Parathyroid adenoma (tissue), 2 donors: ENCODE data around the gene CLEC12A.
"Not testable (repeated sequence)": the region's sequence is repeated elsewhere in the genome, so short reads cannot be mapped to it uniquely, and the experiment has no call there.

Experiments used
- H2AFZ ChIP-seq: fragments of 300-600 bp; sonication (generic); one replicate; pipeline ENCODE4 v1.7.0; 2017; ENCODE audit warnings: antibody characterized with exemption, mild to moderate bottlenecking
- H3K27ac ChIP-seq: fragments of 300-600 bp; sonication (generic); one replicate; pipeline ENCODE4 v1.7.0; 2017
- H3K27me3 ChIP-seq: fragments of 300-600 bp; sonication (generic); one replicate; pipeline ENCODE4 v1.7.0; 2017; ENCODE audit warnings: low read length; ENCODE audit not compliant: control insufficient read depth, insufficient read depth
- H3K36me3 ChIP-seq: fragments of 300-600 bp; sonication (generic); one replicate; pipeline ENCODE4 v1.7.0; 2017; ENCODE audit warnings: low read length; ENCODE audit not compliant: control insufficient read depth, insufficient read depth
- H3K4me1 ChIP-seq: fragments of 300-600 bp; sonication (generic); one replicate; pipeline ENCODE4 v1.7.0; 2017; ENCODE audit warnings: control low read depth
- H3K4me2 ChIP-seq: fragments of 300-600 bp; sonication (generic); one replicate; pipeline ENCODE4 v1.7.0; 2017; ENCODE audit warnings: low read length
- H3K4me3 ChIP-seq: fragments of 300-600 bp; sonication (generic); one replicate; pipeline ENCODE4 v1.7.0; 2017; ENCODE audit warnings: low read depth, low read length
- H3K79me2 ChIP-seq: fragments of 300-600 bp; sonication (generic); one replicate; pipeline ENCODE4 v1.7.0; 2017; ENCODE audit warnings: control low read depth
- H3K9ac ChIP-seq: fragments of 300-600 bp; sonication (generic); one replicate; pipeline ENCODE4 v1.7.0; 2017; ENCODE audit warnings: mild to moderate bottlenecking
- H3K9me3 ChIP-seq: fragments of 300-600 bp; sonication (generic); one replicate; pipeline ENCODE4 v1.7.0; 2017; ENCODE audit warnings: low read length; ENCODE audit not compliant: control insufficient read depth
- TF ChIP-seq, protein P1 (sequence below): fragments of 300-600 bp; sonication (generic); IDR thresholded peaks from one replicate; pipeline ENCODE4 v1.7.0; 2017; ENCODE audit warnings: antibody characterized with exemption, mild to moderate bottlenecking
- donor health status: primary hyperparathyroidism.

CLEC12A gene

DNA sequence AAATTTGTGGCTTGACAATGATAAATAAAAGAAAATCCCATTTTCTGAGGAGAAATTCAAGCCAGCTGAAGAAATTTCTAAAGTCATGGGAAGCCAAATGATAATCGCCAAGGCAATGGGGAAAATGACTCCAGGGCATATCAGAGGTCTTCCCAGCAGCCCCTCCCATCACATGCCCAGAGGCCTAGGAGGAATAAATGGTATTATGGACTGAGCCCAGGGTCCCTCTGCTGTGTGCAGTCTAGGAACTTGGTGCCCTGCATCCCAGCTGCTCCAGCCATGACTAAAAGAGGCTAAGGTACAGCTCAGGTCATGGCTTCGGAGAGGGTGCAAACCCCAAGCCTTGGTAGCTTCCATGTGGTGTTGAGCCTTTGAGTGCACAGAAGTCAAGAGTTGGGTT, 4.4 kb downstream of the CLEC12A start:
- H3K4me3 ChIP-seq = no peak overlapping the region
- no peak overlapping the region for H3K4me2 ChIP-seq
- H3K9ac ChIP-seq = no peak overlapping the region
- H3K36me3 ChIP-seq = no peaks in the 10 kb centered on the region
- H3K79me2 ChIP-seq = no peaks in the 10 kb centered on the region
- no peak overlapping the region for H3K27ac ChIP-seq
- no peaks in the 10 kb centered on the region for H3K27me3 ChIP-seq
- H2AFZ ChIP-seq = no peak overlapping the region
- H3K4me1 ChIP-seq = no peaks in the 10 kb centered on the region
- H3K9me3 ChIP-seq = no peaks in the 10 kb centered on the region
- TF ChIP-seq, protein P1, sequence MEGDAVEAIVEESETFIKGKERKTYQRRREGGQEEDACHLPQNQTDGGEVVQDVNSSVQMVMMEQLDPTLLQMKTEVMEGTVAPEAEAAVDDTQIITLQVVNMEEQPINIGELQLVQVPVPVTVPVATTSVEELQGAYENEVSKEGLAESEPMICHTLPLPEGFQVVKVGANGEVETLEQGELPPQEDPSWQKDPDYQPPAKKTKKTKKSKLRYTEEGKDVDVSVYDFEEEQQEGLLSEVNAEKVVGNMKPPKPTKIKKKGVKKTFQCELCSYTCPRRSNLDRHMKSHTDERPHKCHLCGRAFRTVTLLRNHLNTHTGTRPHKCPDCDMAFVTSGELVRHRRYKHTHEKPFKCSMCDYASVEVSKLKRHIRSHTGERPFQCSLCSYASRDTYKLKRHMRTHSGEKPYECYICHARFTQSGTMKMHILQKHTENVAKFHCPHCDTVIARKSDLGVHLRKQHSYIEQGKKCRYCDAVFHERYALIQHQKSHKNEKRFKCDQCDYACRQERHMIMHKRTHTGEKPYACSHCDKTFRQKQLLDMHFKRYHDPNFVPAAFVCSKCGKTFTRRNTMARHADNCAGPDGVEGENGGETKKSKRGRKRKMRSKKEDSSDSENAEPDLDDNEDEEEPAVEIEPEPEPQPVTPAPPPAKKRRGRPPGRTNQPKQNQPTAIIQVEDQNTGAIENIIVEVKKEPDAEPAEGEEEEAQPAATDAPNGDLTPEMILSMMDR = no peak

DNA sequence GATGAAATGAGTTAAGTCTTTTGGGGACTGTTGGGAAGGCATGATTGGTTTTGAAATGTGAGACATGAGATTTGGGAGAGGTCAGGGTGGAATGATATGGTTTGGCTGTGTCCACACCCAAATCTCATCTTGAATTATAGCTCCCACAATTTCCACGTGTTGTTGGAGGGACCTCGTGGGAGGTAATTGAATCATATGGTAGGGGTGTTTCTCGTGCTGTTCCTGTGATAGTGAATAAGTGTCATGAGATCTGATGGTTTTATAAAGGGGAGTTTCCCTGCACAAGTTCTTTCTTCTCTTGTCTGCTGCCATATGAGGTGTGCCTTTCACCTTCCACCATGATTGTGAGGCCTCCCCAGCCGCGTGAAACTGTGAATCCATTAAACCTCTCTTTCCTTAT, 5.4 kb downstream of the CLEC12A start:
- not testable (repeated sequence) for H3K36me3 ChIP-seq, H3K4me3 ChIP-seq, H3K4me2 ChIP-seq, H3K27me3 ChIP-seq, H3K79me2 ChIP-seq, H3K4me1 ChIP-seq, H3K27ac ChIP-seq, H3K9me3 ChIP-seq, H3K9ac ChIP-seq, H2AFZ ChIP-seq

DNA sequence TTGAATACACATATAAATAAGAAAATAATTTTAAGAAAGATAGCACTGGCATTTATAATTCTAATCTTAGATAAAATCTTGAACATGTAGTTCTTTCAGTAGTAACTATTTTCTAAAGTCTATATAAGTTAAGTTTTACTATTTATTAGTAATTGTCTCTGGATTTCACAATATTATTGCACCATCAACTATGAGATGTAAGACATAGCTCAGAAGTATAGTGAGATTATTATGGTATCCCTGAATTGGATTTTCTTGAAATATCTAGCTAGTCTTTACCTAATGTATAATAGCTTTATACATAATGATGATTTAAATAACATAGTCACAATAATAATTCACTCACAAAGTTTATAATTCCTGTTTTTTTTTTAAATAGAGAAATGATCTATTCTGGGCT, 6.7 kb downstream of the CLEC12A start:
- H3K9ac ChIP-seq = no peak overlapping the region
- H3K4me3 ChIP-seq = no peak overlapping the region
- no peak overlapping the region for H2AFZ ChIP-seq
- H3K27ac ChIP-seq = no peak overlapping the region
- H3K79me2 ChIP-seq = no peaks in the 10 kb centered on the region
- no peaks in the 10 kb centered on the region for H3K36me3 ChIP-seq
- H3K27me3 ChIP-seq = no peaks in the 10 kb centered on the region
- TF ChIP-seq, protein P1 = no peak
- no peak overlapping the region for H3K4me2 ChIP-seq
- no peaks in the 10 kb centered on the region for H3K9me3 ChIP-seq
- H3K4me1 ChIP-seq = no peaks in the 10 kb centered on the region

DNA sequence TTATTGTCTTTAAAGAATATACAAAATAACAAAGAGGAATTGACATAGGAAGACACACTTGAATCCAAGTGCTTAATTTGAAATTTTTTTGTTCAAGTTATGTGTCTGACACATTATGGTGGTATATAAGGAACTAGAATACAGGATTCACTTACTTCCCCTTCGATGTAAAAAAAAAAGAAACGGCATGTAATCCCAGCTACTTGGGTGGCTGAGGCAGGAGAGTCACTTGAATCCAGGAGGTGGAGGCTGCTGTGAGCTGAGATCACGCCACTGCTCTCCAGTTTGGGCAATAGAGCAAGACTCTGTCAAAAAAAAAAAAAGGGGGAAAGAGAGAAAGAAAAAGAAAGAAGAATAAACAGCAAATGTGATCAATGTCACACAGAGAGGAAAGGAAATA, 8.9 kb downstream of the CLEC12A start:
- no peak overlapping the region for H3K4me3 ChIP-seq
- H3K9me3 ChIP-seq = no peaks in the 10 kb centered on the region
- no peaks in the 10 kb centered on the region for H3K4me1 ChIP-seq
- no peaks in the 10 kb centered on the region for H3K79me2 ChIP-seq
- H3K4me2 ChIP-seq = no peak overlapping the region
- no peaks in the 10 kb centered on the region for H3K27me3 ChIP-seq
- no peak overlapping the region for H3K9ac ChIP-seq
- no peaks in the 10 kb centered on the region for H3K36me3 ChIP-seq
- no peak overlapping the region for H3K27ac ChIP-seq
- no peak overlapping the region for H2AFZ ChIP-seq
- TF ChIP-seq, protein P1 = no peak

DNA sequence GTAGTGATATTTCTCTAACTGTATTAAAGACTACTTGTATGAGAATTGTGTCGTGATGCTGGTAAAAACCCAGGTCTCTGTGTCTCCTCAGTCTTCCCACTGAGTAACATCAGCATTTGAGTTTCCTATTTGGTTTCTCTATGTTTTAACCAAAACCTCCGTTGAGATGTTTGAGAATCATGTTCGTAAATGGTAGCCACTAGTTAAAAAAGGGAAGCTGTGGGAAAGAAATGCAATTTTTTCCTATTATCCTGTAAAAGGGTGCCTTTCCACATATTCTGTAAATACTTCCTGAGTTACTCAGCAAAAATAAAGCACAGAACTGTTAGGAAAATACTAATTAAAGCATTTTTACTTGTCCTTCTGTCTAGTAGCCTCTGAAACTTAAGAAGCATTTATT, 20.7 kb downstream of the CLEC12A start:
- Histone ChIP-seq H3K9ac (no peak overlapping the region), H3K4me1 (no peaks in the 10 kb centered on the region), H3K4me2 (no peak overlapping the region), H3K27me3 (no peaks in the 10 kb centered on the region), H3K36me3 (no peaks in the 10 kb centered on the region), H3K4me3 (no peak overlapping the region), H3K9me3 (no peaks in the 10 kb centered on the region), H3K27ac (no peak overlapping the region), H2AFZ (no peak overlapping the region), H3K79me2 (no peaks in the 10 kb centered on the region)
- TF ChIP-seq, protein P1 = no peak
